ENCODE results near the gene RSPH9. TPM values are rescaled to one million over a fixed set of nuclear protein-coding genes. Genes with fewer than 3 reads are reported as not detected.
"Not testable (repeated sequence)": the region's sequence is repeated elsewhere in the genome, so short reads cannot be mapped to it uniquely, and the experiment has no call there.

RSPH9 gene
- total RNA-seq, 2 donors from 2014 or later = not detected

DNA sequence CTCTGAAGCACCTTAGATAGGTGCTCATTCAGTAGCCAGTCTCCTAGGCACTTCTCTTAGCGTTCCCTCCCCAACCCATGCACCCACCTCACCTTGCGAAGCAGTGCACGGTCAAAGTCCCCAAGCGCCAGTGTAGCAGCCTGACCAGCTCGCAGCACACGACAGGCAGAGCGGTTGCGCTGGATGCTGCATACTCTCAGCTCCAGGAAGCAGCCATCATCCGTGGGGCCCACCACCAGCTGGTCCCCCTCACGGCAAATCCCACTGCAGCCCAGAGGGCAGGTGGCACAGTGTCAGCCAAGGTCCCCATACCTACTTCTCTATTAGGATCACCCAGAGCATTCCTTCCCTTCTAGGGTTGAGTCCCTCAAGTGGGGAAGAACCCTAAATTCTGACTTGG is 22.3 kb upstream of the RSPH9 start:
- Mint-ChIP-seq H3K9me3 (no peaks in the 10 kb centered on the region), H3K4me1 (ENCODE audit: low read depth in 2 of 2) (peaks cover 20 to 26% of the 10 kb centered on the region in 2 donors), H3K27me3 (no peaks in the 10 kb centered on the region), H3K36me3 (peaks cover 10% of the 10 kb centered on the region), H3K4me3 (no peak overlapping the region), H3K27ac (peak overlapping the region in 1 of 2 donors; percentile 62)
- ATAC-seq = no peak
- no peak for DNase-seq (ENCODE audit: low spot score)

DNA sequence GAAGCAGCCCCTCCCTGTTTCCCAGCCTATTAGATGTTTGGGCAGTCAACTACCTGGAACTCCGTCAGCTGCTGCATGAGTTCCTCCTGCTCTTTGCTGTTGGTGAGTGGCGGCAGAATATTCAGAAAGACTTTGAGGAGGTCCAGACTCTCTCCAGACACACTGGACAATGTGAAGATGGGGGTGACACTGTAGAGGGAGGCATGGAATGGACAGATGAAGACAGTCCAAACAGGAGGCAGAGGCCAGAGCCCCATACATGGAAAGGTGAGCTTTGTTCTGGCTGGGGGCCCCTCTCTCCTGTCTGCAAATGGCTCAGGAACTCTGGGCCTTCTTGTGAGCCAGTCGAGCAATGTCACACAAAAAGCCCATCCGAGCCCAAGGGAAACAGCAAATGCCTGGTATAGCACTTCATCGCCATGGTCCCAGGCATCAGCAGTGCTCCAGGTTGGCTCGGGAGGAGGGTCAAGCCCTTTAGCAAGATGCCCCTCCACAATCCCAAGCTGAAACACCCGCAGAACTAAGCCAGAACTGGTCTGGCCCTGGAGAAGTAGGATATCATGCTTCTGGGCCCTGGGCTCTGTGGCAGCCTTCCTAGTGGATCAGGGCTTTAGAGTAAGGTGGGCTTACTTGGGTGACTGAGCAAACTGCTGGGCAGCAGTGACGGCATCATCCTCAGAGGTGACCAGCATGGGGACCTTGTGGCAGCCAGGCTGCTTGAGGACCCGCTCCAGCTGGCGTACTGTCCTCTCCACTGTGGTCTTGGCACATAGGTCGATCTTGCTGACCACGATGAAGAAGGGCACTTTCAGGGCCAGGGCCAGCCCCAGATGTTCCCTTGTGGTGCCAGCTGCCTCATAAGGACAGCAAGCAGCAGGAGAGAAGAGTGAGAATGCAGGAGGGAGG is 20.7 kb upstream of the RSPH9 start:
- Mint-ChIP-seq H3K4me1 (ENCODE audit: low read depth in 2 of 2) (peaks cover 28 to 36% of the 10 kb centered on the region in 2 donors), H3K27me3 (no peaks in the 10 kb centered on the region), H3K4me3 (no peak overlapping the region), H3K27ac (peak overlapping the region in 1 of 2 donors; percentile 79), H3K36me3 (peaks cover 10% of the 10 kb centered on the region), H3K9me3 (no peaks in the 10 kb centered on the region)
- DNase-seq (ENCODE audit: low spot score) = no peak
- ATAC-seq = no peak

DNA sequence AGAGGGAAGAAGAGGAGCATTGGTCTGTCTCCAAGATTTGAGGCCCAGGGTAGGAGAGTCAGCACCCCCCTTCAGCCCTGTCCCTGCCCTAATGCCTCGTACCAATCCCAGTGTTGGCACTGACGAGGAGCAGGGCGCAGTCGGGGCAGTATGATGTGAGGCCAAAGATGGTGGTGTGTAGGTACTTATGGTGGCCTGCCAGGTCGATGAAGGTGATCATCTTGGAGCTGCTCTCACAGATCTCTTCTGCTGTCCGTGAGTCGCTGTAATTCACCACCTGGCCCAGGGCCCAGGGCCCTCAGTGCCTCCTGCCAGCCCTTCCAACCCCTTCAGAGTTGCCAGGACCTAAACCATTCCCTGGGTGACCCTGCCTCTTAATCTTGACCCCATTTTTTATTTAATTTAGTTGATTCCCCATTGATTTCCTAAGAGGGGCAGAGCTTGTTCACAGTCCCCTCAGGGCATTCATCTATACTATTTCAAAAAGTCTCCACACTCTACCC is 20.0 kb upstream of the RSPH9 start:
- ATAC-seq (no peak), DNase-seq (ENCODE audit: low spot score) (no peak)
- Mint-ChIP-seq H3K36me3 (peaks cover 10% of the 10 kb centered on the region), H3K4me3 (no peak overlapping the region), H3K27ac (peak overlapping the region in 1 of 2 donors; percentile 79), H3K27me3 (no peaks in the 10 kb centered on the region), H3K4me1 (ENCODE audit: low read depth in 2 of 2) (peaks cover 29 to 39% of the 10 kb centered on the region in 2 donors), H3K9me3 (no peaks in the 10 kb centered on the region)

DNA sequence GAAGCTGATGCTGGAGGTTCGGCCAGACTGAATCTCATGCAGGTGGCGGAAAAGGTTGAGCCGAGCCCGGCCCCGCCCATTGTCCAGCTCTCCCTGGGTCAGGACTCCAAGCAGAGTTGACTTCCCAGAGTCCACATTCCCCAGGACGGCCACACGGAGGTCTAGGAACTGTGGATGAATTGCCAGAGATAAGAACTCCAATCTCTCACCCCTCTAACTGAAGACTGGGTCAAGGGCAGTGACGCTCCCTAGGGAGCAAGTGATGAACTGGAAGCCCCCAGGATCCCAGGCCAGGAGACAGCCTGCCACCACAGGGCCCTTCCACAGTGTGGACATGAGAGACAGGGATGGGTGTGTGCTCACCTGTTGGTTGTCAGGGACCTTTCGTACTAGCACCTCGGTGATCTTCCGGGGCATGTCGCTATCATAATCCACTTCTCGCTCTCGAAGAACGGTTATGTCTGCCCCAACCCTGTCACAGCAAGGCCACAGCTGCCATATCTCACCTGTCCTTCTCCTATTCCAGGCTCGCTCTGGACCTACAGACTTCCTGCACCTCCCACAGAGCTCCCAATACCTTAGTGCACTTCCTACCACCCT is 19.3 kb upstream of the RSPH9 start:
- Mint-ChIP-seq H3K27ac (peak overlapping the region in 1 of 2 donors; percentile 79), H3K36me3 (peaks cover 10% of the 10 kb centered on the region), H3K4me3 (no peak overlapping the region), H3K4me1 (ENCODE audit: low read depth in 2 of 2) (peaks cover 34 to 44% of the 10 kb centered on the region in 2 donors), H3K9me3 (no peaks in the 10 kb centered on the region), H3K27me3 (no peaks in the 10 kb centered on the region)
- no peak for ATAC-seq
- DNase-seq (ENCODE audit: low spot score) = no peak

DNA sequence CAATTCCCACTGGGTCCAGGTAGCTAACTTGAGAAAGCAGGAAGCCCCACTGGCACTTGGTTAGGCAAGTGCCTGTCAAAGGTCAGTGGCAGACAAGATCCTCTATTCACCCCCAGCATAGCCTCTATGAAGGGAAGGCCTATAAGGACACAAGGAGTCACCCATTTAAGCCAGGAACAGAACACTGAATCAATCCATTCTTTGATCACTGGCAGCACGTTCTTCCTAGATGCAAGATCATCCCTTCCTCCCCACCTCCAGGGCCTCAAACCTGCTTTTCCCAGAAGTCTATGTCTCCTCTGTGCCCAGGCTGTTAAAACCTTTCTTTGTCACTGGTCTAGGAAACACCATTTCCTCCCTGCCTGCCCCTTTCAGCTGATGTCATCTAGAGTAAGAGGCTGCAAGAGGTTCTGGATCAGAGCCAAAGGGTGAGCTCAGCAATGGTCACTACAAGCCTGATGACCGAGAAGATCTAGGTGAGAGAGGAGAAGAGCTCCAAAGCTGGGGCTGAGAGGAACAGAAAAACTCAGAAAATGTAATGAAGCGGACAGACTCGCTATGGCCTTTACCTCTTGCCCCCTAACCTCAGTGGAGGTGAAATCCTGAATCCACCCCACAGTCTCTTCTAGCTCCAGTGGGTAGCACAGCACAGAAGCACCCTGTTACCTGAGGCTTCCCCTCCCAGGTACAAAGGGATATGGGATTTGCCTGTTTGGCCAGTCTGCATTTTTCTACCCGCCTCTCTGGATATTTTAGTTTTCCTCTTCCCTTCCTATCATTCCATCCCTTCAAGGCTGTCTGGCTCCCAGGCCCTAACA is 17.6 kb upstream of the RSPH9 start:
- H3K9me3 Mint-ChIP-seq = no peaks in the 10 kb centered on the region
- H3K27ac Mint-ChIP-seq = peak overlapping the region; percentile 79 to 98
- no peaks in the 10 kb centered on the region for H3K27me3 Mint-ChIP-seq
- ATAC-seq = no peak
- peaks cover 32 to 44% of the 10 kb centered on the region in 2 donors for H3K4me1 Mint-ChIP-seq (ENCODE audit: low read depth in 2 of 2)
- H3K36me3 Mint-ChIP-seq = peaks cover 6% of the 10 kb centered on the region
- peak overlapping the region; percentile 98 for H3K4me3 Mint-ChIP-seq
- DNase-seq (ENCODE audit: low spot score) = no peak

DNA sequence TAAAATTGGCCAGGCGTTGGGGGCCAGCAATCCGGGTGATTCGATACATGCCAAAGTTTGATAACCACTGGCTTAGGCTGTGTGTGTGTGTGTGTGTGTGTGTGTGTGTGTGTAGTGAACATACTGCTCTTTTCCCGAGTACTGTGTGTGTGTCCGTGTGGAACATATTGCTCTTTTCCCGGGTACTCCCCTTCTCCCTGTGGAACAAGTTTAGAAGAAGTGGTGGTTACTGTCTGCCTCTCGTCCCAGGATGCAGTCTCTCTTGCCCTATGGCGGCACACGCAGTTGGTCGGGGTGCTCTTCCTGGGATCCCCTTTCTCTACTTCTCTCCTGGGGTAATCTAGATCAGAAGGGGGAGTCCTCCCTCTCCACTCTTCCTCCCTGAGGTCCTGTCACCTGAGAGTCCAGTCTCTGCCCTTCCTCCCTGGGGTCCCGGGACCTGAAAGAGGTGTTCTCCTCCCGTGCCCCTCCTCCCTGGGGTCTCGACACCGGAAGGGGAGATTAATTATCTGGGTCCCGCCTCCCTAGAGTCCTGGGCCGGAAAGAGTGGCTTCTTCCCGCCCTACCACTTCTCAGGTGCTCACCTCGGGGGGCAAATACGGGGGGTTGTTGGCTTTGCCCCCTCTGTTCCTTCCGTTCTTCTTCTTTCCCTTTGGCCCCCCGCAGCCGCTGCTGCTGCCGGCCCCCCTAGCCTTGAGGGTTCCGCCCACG is 16.3 kb upstream of the RSPH9 start:
- H3K4me3 Mint-ChIP-seq = peak overlapping the region; percentile 98
- ATAC-seq (peak in 1 of 2 donors; percentile 28), DNase-seq (ENCODE audit: low spot score) (peak; percentile 65)
- no peaks in the 10 kb centered on the region for H3K9me3 Mint-ChIP-seq
- H3K27me3 Mint-ChIP-seq = no peaks in the 10 kb centered on the region
- H3K36me3 Mint-ChIP-seq = peaks cover 4% of the 10 kb centered on the region
- peaks cover 29 to 42% of the 10 kb centered on the region in 2 donors for H3K4me1 Mint-ChIP-seq (ENCODE audit: low read depth in 2 of 2)
- peak overlapping the region; percentile 79 to 98 for H3K27ac Mint-ChIP-seq

DNA sequence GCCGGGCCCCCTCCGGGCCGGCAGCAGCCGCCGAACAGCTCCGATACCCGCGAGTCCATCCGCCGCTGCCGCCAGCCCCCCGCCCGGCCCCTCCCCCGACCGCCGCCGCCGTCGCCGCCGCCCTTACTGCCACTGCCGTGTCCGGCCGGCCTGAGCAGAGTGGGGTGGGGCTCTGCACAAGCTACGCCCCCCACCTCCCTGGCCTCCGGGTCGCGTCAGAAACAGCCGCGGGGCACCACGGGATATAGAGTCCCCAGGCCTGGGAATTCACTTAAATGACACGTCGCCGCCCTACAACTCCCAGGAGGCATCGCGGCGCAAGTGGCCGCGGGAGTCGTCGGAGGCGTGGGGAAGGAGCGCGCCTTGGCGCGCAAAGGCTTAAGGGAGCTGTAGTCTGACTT is 15.7 kb upstream of the RSPH9 start, which contains the start of gene GTPBP2:
TSS of gene GTPBP2 (minus strand) at position 161 of the 401 bp plus-strand sequence. CDS start at position 59, 102 bp downstream.
- no peaks in the 10 kb centered on the region for H3K9me3 Mint-ChIP-seq
- peaks cover 34 to 45% of the 10 kb centered on the region in 2 donors for H3K4me1 Mint-ChIP-seq (ENCODE audit: low read depth in 2 of 2)
- DNase-seq (ENCODE audit: low spot score) (peak; percentile 99), ATAC-seq (peak; percentile 94 to 96)
- peaks cover 4% of the 10 kb centered on the region for H3K36me3 Mint-ChIP-seq
- peak within 1 kb of the TSS; percentile 79 to 98 for H3K27ac Mint-ChIP-seq
- H3K4me3 Mint-ChIP-seq = peak within 1 kb of the TSS; percentile 98
- no peaks in the 10 kb centered on the region for H3K27me3 Mint-ChIP-seq

DNA sequence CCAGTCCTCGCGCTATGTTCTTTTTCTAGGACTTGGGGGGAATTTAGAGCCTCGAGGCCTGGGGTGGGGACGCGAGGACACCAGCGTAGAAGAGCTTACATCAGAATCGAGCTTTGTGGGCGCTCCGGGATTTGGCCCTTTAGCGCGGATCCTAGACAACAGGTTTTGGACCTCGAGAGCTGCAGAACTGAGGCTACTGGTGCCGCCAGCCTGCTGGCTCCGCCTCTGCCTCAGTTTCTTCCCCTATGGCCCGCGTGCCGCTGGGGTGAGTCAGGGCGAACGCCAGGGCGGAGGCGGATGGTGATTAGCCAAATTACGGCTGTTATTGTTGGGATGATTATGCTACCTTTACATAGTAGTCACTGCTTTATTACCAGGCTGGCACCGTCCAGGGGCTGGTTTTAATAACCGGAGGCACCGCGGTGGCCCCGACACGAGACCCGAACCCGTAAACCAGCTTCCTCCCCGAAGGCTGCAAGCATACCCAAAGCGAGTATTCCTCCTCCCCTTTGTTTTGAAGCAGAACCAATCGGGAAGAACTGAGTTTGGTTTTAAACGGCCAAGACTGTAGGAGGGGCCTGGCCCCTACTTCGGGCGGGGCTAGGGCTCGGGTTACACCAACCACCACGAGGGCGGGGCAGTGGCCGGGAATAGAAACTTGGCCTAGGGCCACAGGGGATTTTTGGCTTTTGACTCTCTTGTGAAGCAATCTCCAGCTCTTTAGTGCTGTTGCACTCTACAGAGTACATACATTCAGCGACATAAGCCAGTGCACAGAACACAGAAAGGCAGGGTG is 15.1 kb upstream of the RSPH9 start:
- no peaks in the 10 kb centered on the region for H3K27me3 Mint-ChIP-seq

DNA sequence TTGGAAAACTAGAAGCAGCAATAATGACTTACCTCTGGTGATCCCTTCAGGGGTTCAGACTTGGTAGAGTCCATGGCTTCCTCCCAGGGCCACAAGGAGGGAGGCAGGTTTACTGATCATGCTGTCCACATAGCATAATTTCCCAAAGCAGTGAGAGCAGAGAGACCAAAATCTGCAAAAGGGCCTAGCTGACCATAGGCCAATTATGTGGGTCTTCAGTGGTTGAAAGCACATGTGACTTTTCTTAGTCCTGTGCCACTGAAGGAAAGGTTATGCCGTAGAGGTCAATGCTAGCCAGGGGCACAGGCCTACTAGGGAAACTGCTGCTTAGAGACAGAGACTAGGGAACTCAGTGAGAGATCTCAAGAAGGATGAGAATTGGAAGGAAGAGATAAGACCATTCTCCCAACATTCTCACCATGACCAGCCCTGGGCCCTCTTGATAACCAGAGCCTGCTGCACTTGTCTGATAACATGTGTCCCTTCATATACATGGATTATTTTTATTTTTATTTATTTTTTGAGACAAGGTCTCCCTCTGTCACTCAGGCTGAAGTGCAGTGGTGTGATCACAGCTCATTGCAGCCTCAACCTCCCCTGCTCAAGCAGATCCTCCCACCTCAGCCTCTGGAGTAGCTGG is 13.7 kb upstream of the RSPH9 start:
- Mint-ChIP-seq H3K4me1 (ENCODE audit: low read depth in 2 of 2) (peaks cover 47 to 48% of the 10 kb centered on the region in 2 donors), H3K27me3 (no peaks in the 10 kb centered on the region), H3K27ac (no peak overlapping the region), H3K36me3 (peaks cover 6% of the 10 kb centered on the region), H3K9me3 (no peaks in the 10 kb centered on the region), H3K4me3 (no peak overlapping the region)
- no peak for ATAC-seq
- DNase-seq (ENCODE audit: low spot score) = no peak

More for the DNA sequence above, 15.1 kb upstream of the RSPH9 start:
- Mint-ChIP-seq H3K4me1 (ENCODE audit: low read depth in 2 of 2) (peaks cover 35 to 43% of the 10 kb centered on the region in 2 donors), H3K27ac (peak overlapping the region; percentile 79 to 98), H3K9me3 (no peaks in the 10 kb centered on the region), H3K4me3 (peak overlapping the region; percentile 98), H3K36me3 (peaks cover 4% of the 10 kb centered on the region)
- ATAC-seq = peak; percentile 86 to 89
- DNase-seq (ENCODE audit: low spot score) = peak; percentile 96

DNA sequence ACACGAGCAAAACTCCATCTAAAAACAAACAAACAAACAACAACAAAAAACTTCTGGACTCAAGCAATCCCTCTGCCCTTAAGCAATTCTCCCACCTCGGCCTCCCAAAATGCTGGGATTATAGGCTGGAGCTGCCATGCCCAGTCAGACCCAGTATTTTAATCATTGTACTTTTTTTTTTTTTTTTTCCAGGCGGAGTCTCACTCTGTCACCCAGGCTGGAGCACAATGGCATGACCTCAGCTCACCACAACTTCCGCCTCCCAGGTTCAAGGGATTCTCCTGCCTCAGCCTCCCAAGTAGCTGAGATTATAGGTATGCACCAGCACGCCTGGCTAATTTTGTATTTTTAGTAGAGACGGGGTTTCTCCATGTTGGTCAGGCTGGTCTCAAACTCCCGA is 11.8 kb upstream of the RSPH9 start:
- not testable (repeated sequence) for DNase-seq (ENCODE audit: low spot score); H3K27ac Mint-ChIP-seq; H3K27me3 Mint-ChIP-seq; H3K9me3 Mint-ChIP-seq; ATAC-seq; H3K4me3 Mint-ChIP-seq; H3K36me3 Mint-ChIP-seq
- peaks cover 35 to 37% of the 10 kb centered on the region in 2 donors for H3K4me1 Mint-ChIP-seq (ENCODE audit: low read depth in 2 of 2)

DNA sequence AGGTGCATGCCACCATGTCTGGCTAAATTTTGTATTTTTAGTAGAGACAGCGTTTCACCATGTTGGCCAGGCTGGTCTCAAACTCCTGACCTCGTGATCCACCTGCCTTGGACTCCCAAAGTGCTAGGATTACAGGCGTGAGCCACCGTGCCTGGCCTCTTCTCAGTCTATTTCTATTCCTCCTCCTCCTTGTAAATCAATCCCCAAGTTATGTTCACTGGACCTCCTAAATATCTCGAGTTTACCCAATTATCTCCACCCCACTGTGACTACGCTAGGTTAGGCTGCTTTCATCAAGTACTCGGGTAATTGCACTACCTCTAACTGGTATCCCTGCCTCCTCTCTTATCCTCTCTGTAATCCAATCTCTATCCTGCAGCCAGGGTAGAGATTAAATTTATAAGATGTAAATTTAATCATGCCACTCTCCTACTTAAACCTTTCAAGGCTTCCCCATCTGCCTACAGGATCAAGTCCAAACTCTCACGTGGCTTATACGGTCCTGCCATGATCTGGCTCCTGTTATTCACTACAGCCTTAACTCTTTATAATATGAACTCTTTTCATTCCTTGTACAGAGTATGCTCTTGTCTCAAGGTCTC is 10.0 kb upstream of the RSPH9 start:
- no peak for DNase-seq (ENCODE audit: low spot score)
- H3K36me3 Mint-ChIP-seq = peaks cover 12% of the 10 kb centered on the region
- peaks cover 31 to 43% of the 10 kb centered on the region in 2 donors for H3K4me1 Mint-ChIP-seq (ENCODE audit: low read depth in 2 of 2)
- H3K9me3 Mint-ChIP-seq = no peaks in the 10 kb centered on the region
- peak overlapping the region; percentile 98 for H3K4me3 Mint-ChIP-seq
- no peaks in the 10 kb centered on the region for H3K27me3 Mint-ChIP-seq
- ATAC-seq = no peak
- H3K27ac Mint-ChIP-seq = peak overlapping the region; percentile 92 to 93

Data from natural killer cell treated with Interleukin-12 subunit alpha and Interleukin-12 subunit beta and Interleukin-15 and Interleukin-18, amount 100 ng/mL, for 72 hours (primary cell).